Skeletal muscle tissue (tissue), 4 donors: Measurements from ENCODE around the gene ZNF581. TPM values are rescaled to one million over a fixed set of nuclear protein-coding genes. Genes with fewer than 3 reads are reported as not detected.

Experiments
- H3K27ac ChIP-seq: one replicate; pipeline ENCODE4 v1.7.0; 2013; ENCODE audit warnings: mild to moderate bottlenecking, low read depth, low read length, inconsistent platforms
- H3K27me3 ChIP-seq, 3 donors: one replicate each; pipeline ENCODE4 v1.7.0; 2013; ENCODE audit warnings: low read length in 3 of 3; ENCODE audit not compliant: control insufficient read depth in 3 of 3, insufficient read depth in 3 of 3
- H3K36me3 ChIP-seq, 3 donors: one replicate each; pipeline ENCODE4 v1.7.0; 2013; ENCODE audit warnings: low read length in 3 of 3; ENCODE audit not compliant: control insufficient read depth in 3 of 3, insufficient read depth in 3 of 3
- H3K4me1 ChIP-seq, 3 donors: one replicate each; pipeline ENCODE4 v1.7.0; 2013; ENCODE audit warnings: low read length in 3 of 3, mild to moderate bottlenecking in 3 of 3; ENCODE audit not compliant: control insufficient read depth in 3 of 3, insufficient read depth in 3 of 3
- H3K4me3 ChIP-seq, 3 donors: one replicate each; pipeline ENCODE4 v1.7.0; 2013; ENCODE audit warnings: low read length in 3 of 3
- H3K9ac ChIP-seq, 3 donors: one replicate each; pipeline ENCODE4 v1.7.0; 2013; ENCODE audit warnings: low read length in 3 of 3, mild to moderate bottlenecking in 3 of 3, moderate library complexity in 2 of 3, low read depth in 1 of 3
- H3K9me3 ChIP-seq, 3 donors: one replicate each; pipeline ENCODE4 v1.7.0; 2013; ENCODE audit warnings: low read length in 3 of 3; ENCODE audit not compliant: control insufficient read depth in 3 of 3
- total RNA-seq: library from RNA; depleted of rRNA; stranded (reverse); fragments of >200 nt; gene quantifications from one replicate; pipeline ENCODE4 v1.2.3, GENCODE V29; 2014
- donor health status: Osteomylitis.

Gene ZNF581
- total RNA-seq, 1 donor from 2014 or later = 17.2 TPM

GRCh38 chr19:55668603-55669348, 25.3 kb downstream of the ZNF581 start:
- H3K9ac ChIP-seq = no peak overlapping the region
- peaks cover 59 to 62% (median 61%) of the 10 kb centered on the region in 3 donors for H3K36me3 ChIP-seq
- H3K27me3 ChIP-seq = no peaks in the 10 kb centered on the region

GRCh38 chr19:55669418-55670279, 26.2 kb downstream of the ZNF581 start:
- H3K4me3 ChIP-seq = no peak overlapping the region
- no peak overlapping the region for H3K27ac ChIP-seq
- peaks cover 11 to 20% (median 18%) of the 10 kb centered on the region in 3 donors for H3K4me1 ChIP-seq
- H3K36me3 ChIP-seq = peaks cover 53 to 56% (median 55%) of the 10 kb centered on the region in 3 donors
- no peak overlapping the region for H3K9ac ChIP-seq
- no peaks in the 10 kb centered on the region for H3K9me3 ChIP-seq
- no peaks in the 10 kb centered on the region for H3K27me3 ChIP-seq

More at GRCh38 chr19:55668603-55669348, 25.3 kb downstream of the ZNF581 start:
- H3K27ac ChIP-seq = no peak overlapping the region
- no peak overlapping the region for H3K4me3 ChIP-seq
- H3K9me3 ChIP-seq = no peaks in the 10 kb centered on the region
- peaks cover 5 to 15% (median 12%) of the 10 kb centered on the region in 3 donors for H3K4me1 ChIP-seq

- Histone ChIP-seq H3K36me3 (peaks cover 50 to 55% (median 53%) of the 10 kb centered on the region in 3 donors), H3K9ac (peak overlapping the region in 1 of 3 donors; percentile 25), H3K27me3 (no peaks in the 10 kb centered on the region), H3K4me3 (peak overlapping the region in 1 of 3 donors; percentile 5), H3K4me1 (peaks cover 11 to 23% (median 19%) of the 10 kb centered on the region in 3 donors), H3K27ac (no peak overlapping the region), H3K9me3 (no peaks in the 10 kb centered on the region)
These were observed 27.0 kb downstream of the ZNF581 start for GRCh38 chr19:55670280-55671053.

GRCh38 chr19:55671054-55671378, 27.6 kb downstream of the ZNF581 start:
- Histone ChIP-seq H3K4me1 (peaks cover 16 to 29% (median 25%) of the 10 kb centered on the region in 3 donors), H3K27me3 (no peaks in the 10 kb centered on the region), H3K27ac (no peak overlapping the region), H3K9ac (no peak overlapping the region), H3K4me3 (no peak overlapping the region), H3K9me3 (no peaks in the 10 kb centered on the region), H3K36me3 (peaks cover 45 to 52% (median 49%) of the 10 kb centered on the region in 3 donors)

GRCh38 chr19:55672418-55672817, 29.0 kb downstream of the ZNF581 start:
- H3K9me3 ChIP-seq = no peaks in the 10 kb centered on the region
- no peak overlapping the region for H3K4me3 ChIP-seq
- H3K27me3 ChIP-seq = no peaks in the 10 kb centered on the region
- H3K36me3 ChIP-seq = peaks cover 31 to 38% (median 36%) of the 10 kb centered on the region in 3 donors
- H3K9ac ChIP-seq = no peak overlapping the region
- H3K4me1 ChIP-seq = peaks cover 30 to 43% (median 34%) of the 10 kb centered on the region in 3 donors
- H3K27ac ChIP-seq = no peak overlapping the region

- Histone ChIP-seq H3K9me3 (no peaks in the 10 kb centered on the region), H3K27ac (no peak overlapping the region), H3K4me1 (peaks cover 37 to 51% (median 43%) of the 10 kb centered on the region in 3 donors), H3K27me3 (no peaks in the 10 kb centered on the region), H3K9ac (no peak overlapping the region), H3K4me3 (no peak overlapping the region), H3K36me3 (peaks cover 28 to 38% (median 33%) of the 10 kb centered on the region in 3 donors)
These were observed 30.0 kb downstream of the ZNF581 start for GRCh38 chr19:55673465-55673864.

GRCh38 chr19:55673889-55674288, 30.4 kb downstream of the ZNF581 start:
- peaks cover 37 to 55% (median 48%) of the 10 kb centered on the region in 3 donors for H3K4me1 ChIP-seq
- no peaks in the 10 kb centered on the region for H3K9me3 ChIP-seq
- peaks cover 29 to 38% (median 34%) of the 10 kb centered on the region in 3 donors for H3K36me3 ChIP-seq
- H3K9ac ChIP-seq = no peak overlapping the region
- no peak overlapping the region for H3K27ac ChIP-seq
- H3K4me3 ChIP-seq = no peak overlapping the region
- H3K27me3 ChIP-seq = no peaks in the 10 kb centered on the region

- Histone ChIP-seq H3K27ac (peak overlapping the region; percentile 81), H3K9ac (peak overlapping the region; percentile 10 to 96 (median 56)), H3K4me1 (peaks cover 37 to 60% (median 48%) of the 10 kb centered on the region in 3 donors), H3K36me3 (peaks cover 29 to 39% (median 35%) of the 10 kb centered on the region in 3 donors), H3K4me3 (peak overlapping the region; percentile 60 to 97 (median 91)), H3K27me3 (no peaks in the 10 kb centered on the region), H3K9me3 (no peaks in the 10 kb centered on the region)
These were observed 31.0 kb downstream of the ZNF581 start for GRCh38 chr19:55674459-55674840.

GRCh38 chr19:55674841-55675660, 31.6 kb downstream of the ZNF581 start, which contains the start of gene EPN1:
Gene EPN1, plus strand, starts transcription at chr19:55675226. Its CDS starts 3,402 bp downstream, at chr19:55678628.
- H3K4me1 ChIP-seq = peaks cover 37 to 66% (median 48%) of the 10 kb centered on the region in 3 donors
- H3K9ac ChIP-seq = peak within 1 kb of the TSS; percentile 91 to 96 (median 96)
- no peaks in the 10 kb centered on the region for H3K9me3 ChIP-seq
- no peaks in the 10 kb centered on the region for H3K27me3 ChIP-seq
- H3K36me3 ChIP-seq = peaks cover 28 to 38% (median 35%) of the 10 kb centered on the region in 3 donors
- peak within 1 kb of the TSS; percentile 90 to 97 (median 91) for H3K4me3 ChIP-seq
- peak within 1 kb of the TSS; percentile 81 for H3K27ac ChIP-seq
